Fibroblast of skin of abdomen (primary cell): Measurements from ENCODE around the gene GLIS1.

Experiments
- DNase-seq: peaks from one replicate; pipeline ENCODE4 v3.0.0-alpha.2; 2013

Gene GLIS1

DNA sequence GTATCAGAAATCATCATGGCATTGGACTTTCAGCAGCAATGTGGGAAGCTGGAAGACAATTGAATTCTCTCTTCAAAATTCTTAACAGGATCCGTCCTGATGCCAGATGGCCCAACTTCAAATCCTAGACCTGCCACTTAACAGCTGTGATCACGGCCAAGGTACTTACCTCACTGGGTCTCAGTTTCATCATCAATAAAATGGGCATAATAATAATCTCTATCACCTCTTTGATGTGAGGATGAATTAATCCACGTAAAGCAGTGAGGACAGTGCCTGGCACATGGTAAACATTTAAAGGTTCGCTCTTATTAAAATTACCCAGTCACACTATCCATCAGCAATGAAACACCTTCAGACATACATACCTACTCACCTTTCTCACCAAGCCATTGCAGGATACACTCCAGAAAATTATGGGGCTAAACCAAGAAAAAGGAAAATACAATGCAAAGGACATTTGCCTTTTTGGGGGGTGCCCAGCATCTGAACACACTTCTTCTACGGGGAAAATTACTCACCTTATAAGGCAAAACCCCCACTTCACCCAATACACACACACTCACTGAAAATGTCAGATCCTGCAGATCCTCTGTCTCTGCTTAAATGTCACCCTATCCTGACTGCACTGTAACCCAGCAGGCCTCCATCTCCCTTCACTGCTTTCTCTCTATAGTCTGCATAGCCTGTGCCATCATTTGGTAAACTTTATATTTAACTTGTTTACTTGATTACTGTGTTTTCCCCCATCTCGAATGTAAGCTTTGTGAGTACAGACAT, 21.7 kb downstream of the GLIS1 start:
- no peak for DNase-seq

DNA sequence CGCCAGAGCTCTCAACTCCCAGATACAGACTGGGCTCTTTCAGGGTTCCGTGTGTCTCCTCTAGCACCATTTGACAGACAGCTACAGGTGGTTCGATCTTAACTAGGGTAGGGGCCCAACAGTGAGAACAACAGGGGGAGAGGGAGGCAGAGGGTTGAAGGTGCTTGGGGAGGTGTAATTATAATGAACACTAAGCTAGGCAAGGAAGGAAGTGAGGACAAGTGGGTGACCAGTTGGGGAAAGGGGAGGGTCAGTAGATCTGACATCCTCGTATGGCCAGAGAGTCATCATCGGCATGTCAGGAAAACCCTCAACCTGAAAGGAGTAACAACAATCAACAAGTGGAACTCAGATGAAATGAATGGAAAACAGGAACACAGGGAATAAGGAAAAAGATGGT, 22.8 kb downstream of the GLIS1 start:
- no peak for DNase-seq

DNA sequence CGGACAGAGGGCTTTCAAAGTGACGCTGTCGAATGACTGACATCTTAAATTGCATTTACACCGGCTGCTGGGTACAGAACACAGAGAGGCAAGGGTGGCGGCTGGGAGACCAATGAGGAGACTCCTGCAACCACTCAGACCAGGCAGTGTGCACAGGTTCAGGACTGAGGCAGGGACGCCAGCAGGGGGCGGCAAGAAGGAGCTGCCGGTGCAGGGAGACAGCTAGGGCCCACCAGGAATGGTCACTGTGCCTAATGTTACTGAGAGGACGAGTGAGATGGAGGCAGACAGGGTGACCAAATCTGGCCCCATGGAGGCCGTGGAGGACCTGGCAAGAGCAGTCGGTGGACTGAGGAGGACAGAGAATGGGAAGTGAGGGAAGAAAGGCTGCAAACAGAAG, 23.5 kb downstream of the GLIS1 start:
- no peak for DNase-seq

DNA sequence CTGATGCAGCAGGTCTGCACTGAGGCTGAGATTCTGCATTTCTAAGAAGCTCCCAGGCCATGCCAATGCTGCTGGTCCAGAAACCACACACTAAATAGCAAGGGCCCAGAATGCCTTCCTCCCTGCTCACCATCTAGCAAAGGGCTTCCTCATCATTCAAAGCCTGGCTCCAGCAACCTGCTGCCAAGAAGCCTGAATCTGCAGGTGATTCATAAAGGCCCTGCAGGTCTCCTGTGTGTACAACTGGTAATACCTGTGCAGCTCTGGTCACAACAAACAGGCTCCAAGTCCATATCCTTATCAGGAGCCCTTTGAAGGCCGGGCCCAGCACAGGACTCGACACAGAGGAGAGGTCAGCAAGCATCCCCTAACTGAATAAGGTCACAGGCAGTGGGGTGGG, 26.7 kb downstream of the GLIS1 start:
- no peak for DNase-seq

DNA sequence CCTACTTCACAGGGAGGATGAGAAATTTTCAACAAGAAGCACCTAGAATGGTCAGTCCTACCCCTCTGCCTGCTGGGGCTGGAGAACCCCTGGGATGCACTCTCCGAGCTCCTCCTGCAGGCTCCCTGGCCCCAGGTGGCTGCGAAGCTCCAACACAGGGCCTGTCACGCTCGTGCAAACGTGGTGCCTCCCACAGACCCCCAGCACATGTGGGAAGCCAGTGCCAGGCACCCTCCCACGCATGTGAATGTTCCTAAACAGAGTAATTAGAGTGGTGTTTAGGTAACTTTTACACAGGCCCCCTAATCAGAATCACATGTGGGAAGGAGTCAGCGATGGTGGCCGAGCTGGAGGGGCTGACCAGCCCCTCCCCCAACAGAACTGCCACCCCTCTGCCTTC, 28.4 kb downstream of the GLIS1 start:
- DNase-seq = no peak

DNA sequence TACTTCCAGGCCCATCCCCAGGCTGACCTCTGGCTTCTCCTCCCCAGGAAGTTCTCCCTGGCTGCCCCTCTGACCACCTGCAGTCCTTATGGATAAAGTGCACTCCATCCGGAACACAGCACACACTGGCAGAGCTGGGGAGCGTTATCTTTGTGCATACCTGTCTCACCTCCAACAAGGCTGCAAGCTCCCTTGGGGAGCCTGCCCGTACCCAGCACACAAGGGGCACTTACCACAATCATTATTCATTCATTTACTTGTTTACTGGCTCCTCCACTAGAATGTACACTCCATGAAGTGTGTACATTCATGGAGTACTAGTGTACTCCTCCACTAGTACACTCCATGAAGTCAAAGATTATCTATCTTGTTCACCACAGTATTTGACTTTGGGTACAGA, 30.3 kb downstream of the GLIS1 start:
- no peak for DNase-seq

DNA sequence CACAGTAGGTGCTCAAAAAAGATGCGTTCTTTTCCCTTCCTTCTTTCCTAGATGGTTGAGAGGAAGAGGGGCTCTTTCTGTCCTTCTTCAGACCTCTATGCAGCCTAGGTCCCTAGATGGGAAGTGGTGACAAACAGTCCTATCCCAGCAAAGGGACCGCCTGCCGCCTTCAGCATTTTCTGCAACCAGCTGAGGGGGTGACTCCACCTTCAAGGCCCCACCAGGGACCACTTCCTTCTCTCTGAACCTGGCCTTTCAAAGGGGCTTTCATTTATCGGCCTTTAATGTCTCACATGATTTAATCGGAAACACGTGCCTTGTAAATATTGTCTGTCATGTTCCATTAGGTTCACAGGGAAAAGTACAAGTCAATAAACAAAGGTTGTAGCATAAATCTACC, 32.6 kb downstream of the GLIS1 start:
- DNase-seq = no peak

DNA sequence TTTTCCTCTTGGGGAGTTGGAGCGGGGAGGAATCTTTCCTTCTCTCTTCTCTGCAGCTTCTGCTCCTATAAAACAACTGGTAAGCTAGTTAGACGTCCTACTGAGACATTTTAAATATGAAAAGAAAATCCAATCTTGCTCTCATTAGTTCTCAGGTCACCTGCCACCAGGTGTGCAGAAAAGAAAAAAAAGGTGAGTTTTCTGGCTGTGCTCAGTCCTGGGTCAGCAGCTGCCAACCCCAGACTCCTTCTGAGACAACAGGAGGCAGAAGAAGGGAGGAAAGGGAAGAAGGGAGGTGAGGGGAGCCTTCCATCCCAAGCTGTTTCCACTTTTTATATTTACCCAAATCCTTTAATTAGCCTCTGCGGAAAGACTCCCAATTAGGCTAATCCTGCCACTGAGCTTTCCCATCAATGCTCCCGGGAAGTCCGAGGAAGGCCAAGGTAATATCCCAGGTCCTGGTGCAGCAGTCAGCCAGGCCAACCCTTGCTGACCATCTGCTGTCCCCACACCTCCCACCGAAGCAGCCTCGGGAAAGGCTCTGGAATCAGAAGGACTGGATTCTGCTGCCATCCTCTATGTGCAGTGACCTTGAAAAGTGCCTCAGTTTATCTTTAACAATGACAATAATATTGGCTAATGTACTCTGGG, 33.4 kb downstream of the GLIS1 start:
- no peak for DNase-seq

DNA sequence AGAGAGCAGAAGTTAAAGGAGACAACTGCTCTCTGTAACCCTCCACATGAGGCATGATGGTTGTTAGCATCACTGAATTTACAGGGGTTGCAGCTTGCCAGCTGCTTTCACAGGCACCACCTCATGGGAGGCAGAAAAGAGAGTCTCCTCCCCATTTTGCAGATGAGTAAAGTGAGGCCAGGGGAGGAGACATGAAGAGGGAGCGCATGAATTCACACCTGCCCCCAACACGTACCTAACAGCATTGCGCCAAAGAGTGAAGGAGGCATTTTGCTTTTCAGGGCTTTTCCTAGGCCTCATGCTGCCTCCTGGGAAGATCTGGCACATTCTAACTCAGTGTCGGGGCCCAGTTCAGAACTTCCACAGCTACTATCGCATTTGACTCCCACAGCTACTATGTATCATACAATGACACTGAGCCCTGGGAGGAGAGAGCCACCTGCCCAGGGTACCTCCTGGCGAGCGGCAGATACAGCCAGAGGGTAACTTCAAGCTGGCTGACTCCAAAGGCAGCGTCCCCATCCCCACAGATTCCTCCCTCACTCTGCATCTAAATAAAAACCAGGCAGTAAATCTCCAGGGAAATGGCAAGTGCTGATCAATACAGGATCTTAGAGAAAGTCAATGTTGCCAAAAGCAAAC, 34.0 kb downstream of the GLIS1 start:
- no peak for DNase-seq

DNA sequence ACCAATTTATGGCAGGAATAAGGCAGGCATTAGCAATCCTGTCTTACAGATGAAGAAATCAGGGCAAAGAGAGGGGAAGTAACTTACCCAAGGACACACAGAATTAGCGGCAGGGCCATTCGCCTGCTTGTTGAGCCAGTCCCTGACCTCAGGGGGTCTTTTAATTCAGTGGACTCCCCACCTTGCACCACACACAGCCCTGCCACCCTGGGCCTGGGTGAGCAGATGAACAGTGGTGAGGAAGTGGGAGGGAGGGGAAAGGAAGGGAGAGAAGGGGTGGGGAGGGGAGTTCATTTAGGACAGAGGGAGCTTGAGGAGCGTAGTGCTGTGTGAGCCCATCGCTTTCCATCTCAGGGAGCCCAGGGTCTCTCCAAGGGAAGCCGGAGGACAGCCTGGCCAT, 34.7 kb downstream of the GLIS1 start:
- no peak for DNase-seq

DNA sequence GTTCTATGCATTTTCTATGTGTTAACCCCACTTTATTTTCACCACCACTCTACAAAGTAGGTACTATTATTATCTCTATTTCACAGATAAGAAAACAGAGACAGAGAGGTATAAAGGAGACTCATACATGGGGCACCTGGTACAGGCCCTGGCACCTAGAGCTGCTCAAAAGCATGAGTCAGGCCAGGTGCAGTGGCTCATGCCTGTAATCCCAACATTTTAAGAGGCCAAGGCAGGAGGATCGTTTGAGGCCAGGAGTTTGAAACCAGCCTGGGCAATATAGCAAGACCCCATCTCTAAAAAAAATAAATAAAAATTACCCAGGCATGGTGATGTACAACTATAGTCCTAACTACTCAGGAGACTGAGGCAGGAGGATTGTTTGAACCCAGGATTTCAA, 35.8 kb downstream of the GLIS1 start:
- no peak for DNase-seq

DNA sequence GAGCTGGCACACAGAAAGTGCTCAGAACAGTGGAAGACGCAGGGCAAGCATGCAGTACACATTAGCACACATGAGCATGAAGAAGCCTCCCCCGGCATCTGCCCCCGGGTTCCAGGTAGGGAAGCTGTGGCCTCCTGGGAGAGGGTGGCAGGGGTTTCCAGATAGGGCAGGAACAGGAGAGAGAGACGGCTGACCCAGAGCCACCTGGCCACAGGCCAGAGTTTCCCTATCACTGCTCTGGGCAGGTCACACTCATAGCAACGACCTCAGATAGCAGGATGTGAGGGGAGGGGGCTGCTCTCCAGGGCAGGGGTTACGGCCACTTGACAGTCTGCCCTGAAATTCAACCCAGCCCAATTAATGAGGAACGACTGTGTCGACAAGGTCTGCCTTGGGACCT, 36.6 kb downstream of the GLIS1 start:
- no peak for DNase-seq

DNA sequence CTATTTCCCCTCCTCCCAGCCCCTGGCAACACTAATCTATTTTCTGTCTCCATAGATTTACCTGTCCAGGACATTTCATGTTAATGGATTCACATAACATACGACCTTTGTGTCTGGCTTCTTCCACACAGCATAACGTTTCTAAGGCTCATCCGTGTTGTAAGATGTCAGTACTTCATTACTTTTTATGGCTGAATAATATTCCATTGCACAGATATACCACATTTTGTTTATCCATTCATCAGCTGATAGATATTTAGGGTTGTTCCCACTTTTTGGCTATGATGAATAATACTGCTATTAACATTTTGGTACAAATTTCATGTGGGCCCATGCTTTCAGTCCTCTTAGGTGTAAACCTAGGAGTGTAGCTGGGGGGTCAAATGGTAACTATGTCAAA, 38.2 kb downstream of the GLIS1 start:
- DNase-seq = no peak

DNA sequence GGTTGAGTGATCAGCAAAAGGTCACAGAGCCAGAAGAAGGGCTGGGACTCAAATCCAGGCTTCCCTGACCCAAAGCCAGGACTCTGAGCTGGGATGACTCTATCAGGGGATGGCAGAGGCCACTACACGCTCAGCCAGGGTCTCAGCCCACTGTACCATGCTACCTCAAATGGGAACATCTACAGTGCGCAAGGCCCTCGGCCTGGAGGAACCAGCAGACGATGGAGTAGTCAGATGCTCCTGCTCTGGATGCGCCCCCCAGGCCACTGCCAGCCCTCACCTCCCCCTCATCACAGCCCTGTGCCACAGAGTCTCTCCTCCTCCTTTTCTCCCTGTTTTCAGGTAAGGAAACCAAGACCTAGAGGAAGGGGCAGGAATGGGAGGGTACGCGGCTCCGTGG, 39.0 kb downstream of the GLIS1 start:
- DNase-seq = no peak

DNA sequence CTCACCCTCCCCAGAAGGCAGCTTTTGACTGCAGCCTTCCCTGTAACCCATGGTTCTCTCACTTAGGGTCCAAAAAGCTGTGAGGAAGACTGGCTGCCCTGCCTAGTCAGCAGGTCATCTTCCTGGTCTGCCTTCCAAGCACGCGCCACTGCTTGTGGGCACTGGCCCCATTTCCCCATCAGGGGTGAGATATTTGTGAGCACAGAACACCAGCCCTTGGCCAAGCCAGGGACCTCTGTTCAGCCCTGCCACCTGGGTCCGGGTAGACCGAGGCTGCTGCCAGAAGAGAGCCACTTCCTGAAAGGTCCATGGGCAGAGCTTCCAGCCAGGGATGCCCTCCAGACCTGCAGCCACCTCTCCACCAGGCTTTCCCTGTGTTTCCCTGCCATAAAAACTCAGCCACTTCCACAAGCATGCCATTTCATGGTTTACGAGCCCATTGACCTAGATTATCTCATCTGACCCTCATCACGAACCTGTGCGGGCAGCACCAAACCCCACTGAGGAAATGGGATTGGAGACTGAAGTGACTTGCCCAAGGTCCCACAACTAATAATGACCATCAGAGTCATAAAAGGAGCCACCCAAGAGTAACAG, 40.5 kb downstream of the GLIS1 start:
- no peak for DNase-seq

DNA sequence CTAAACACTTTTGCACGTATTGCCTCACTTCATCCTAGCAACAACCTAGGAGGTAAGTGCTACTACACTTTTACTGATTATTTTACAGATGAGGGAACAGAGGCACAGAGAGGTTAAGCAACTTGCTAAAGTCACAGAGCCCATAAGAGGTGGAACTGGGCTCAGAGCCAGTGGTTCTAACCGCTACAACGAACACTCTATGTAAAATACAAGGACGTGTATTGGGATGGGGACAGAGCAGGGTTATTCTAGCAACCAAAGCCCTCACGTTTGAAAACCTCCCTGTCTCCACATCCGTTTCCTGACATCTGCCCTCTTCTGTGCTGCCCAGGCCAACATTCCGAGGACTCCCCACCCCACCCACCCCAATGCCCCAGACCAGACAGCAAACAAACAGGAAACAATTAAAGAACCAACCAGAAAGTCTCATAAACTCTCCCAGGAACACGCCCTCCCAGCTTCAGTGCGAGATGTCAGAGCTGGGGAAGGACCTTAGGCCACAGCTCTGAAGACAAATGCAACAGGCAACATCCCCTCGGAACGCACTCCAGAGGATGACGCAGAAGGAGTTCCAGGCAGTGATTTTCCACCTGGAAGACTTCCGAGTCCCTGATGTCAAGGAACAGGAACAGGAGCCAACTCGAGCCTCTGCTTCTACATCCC, 41.1 kb downstream of the GLIS1 start:
- peak; percentile 23 for DNase-seq

DNA sequence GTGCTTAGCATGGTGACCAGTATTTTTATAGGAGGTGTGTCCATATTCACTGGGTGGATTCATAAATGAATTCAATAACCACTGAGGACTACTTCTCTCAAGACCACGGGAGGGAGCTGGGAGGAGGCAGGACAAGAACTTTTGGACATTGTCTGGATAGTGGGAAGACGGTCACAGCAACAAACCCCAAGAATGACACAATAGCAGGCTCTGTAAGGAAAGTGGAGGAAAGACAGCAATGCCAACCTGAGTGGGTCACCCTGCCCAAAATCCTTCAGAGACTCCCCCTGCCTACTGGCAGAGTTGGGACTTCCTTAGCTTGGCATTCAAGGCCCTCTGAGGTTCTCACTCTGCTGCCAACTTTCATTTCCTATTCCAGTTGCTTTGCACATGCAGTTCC, 42.0 kb downstream of the GLIS1 start:
- DNase-seq = no peak

DNA sequence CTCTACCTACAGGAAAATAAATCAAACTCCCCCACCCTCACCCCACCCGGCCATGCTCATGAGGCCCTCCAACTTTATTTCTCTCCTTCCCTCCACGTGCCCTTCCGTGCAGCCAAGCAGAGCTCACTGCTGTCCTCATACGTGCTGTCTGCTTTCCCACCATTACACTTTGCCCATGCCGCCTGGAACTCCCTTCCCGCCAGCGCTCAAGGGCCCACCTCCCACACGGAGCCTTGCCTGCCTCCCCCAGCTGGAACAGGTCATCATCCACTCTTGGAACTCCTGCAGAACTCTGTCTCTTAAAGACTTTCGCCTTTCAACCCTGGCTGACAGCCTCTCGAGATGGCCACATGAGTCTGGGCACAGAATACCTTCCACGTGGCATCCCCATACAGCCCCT, 42.4 kb downstream of the GLIS1 start:
- no peak for DNase-seq

DNA sequence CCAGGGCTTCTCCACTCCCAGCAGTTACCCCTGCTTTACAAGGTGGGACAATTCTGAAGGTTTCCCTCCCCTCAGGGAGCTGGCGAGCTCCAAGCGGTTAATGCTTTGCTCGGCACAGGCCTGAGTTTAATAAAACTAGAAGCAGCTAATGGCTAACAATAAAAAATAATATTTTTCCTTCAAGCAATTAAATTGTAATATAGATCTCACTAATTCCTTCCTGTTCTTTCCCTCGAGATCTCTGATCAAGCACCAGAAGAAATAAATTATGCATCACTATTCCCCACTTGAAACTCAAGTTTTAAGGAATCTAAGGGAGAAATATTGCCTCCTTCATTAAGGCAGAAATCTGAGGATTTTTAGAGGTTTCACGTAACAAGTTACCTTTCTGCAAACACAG, 42.9 kb downstream of the GLIS1 start:
- no peak for DNase-seq

DNA sequence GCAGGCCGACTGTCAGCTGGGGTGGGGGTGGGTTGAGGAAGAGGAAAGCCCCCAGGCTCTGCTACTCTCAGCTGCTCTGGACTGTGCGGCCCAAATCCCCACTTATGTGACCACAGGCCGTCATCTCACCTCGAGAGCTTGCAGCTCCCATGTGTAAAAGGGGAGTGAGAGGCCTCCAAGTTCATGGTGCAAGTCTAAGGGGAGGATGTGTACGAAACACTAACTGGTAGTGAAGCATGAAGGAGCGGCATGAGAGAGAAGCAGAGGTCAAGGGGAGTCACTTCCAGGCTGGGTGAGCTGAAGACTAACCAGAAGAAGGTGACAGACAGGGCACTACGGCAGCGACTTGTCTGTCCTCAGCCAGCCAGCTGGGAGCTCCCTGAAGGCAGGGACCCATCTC, 43.8 kb downstream of the GLIS1 start:
- DNase-seq = no peak

DNA sequence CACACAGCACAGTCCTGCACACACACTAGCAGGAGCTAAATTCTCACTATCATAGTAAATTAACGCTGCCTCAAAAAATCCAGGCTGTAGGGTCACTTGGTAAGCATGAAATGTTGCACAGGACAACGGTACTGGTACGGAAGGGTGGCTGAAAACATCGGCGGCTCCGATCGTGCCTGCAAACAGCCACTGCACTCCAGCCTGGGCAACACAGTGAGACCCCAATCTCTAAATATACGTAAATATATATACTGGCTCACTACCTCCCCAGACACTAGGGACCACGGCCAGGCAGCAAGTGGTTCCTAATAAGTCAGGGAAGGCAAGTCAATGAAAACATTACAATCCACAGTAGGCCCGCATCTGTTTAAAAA, 44.3 kb downstream of the GLIS1 start:
- DNase-seq = no peak

DNA sequence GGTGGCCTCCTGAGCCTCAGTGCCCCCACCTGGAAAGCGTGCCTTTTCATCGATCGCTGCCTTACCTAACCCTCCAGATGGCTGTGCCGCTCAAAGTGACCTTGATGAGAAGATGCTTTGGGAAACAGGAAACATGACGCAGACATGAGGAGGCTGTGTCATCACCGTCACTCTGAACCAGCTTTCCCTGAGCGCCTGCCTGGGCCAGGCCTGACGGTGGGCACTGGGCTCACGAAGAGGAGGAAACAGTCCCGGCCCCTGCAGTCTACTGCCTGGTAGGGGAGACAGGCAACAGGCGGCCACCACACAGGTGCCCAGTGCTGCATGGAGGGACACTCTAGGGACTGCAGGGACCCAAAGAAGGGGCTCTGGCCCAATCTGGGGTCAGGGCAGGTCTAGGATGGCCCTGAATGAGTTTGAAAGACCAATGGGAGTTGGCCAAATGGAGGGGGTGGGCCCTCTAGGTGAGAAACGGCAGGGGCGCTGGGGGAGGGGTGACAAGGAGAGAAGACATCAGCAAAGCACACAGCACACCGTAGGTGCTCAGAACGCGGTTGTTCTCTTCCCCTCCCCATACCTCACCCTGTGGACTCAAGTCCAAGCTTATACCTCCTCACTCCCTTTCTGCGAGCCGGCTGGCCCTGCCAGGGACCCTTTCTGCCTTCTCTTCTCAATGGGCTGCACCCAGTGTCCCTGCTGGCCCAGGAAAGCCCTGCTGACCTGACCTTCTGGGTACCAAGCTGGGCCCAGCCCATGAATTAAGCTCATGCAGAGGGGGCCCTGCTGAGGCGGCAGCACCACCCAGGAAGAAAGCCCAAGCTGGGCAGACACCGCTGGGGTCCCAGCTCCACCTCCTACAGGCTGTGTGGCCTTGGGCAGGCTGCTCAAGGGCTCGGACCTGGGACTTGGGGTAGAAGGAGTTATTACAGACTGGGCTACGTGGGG, 44.9 kb downstream of the GLIS1 start:
- DNase-seq = peak; percentile 23
